NCI-H2107 treated with DMSO at 0.1 percent for 48 hours (cell line): ENCODE measurements around the gene SLC8A3.

ENCODE experiments used
- DNase-seq: peaks from one replicate; lab custom pipeline; 2025; ENCODE audit not compliant: unreplicated experiment; lab: John Stamatoyannopoulos, UW

The SLC8A3 gene

GRCh38 chr14:70002589-70003346 is 186.0 kb downstream of the SLC8A3 start:
- no peak for DNase-seq

- no peak for DNase-seq
These were observed 188.2 kb downstream of the SLC8A3 start for GRCh38 chr14:70000601-70001000.

- peak; percentile 90 for DNase-seq
These were observed 189.5 kb downstream of the SLC8A3 start for GRCh38 chr14:69999261-69999674.

GRCh38 chr14:69997849-69998248 is 190.9 kb downstream of the SLC8A3 start:
- no peak for DNase-seq

GRCh38 chr14:69996216-69996615 is 192.5 kb downstream of the SLC8A3 start:
- no peak for DNase-seq
